Measurements from ENCODE around the gene EIF4G1.
A peak's percentile ranks its signal among the peaks of the same experiment; 100 is the strongest.

EIF4G1 gene

DNA sequence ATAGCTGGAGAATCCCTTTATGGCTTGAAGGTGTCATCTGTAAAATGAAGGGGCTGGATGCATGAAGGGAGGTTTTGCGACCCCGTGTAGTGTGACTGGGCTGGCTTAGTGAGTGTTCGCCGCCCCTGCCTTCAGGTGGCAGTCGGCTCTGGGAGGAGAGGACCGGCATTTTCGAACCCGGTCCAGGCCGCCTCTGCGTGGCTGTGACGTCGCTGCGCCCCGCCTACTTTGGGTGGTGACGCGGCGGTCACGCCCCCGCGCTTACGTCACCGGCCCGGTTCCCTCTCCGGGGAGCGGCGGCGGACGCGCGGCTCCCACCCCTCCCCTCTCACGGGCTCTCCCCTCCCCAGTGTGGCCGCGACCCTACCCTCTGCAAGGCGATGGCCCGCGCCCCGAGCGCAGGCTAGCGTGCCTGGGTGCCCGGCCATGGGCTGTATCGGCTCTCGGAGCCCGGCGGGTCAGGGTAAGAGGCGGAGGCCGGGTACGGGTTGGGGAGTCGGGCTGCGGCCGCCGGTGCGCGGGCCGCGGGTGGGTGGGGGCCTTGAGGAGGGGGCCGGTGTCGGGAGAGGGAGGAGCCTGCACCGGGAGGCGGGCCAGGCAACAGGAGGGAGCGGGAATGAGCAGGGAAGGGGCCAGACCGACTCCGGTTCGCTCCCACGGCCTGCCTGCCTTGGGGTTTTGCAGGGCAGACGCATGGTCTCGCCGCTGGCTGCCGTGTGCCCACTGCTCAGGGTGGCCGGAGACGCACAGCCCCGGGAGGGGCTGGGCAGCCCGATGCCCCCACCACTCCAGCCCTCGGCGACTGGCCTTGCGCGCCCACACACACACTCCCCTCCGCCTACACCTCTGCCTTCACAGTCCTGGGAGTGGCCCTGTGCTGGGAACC is 21.5 kb downstream of the EIF4G1 start:
- Histone ChIP-seq H3K9me3 (ENCODE audit: low read length) (no peaks in the 10 kb centered on the region), H3K4me2 (ENCODE audit: low read length) (peak overlapping the region; percentile 72), H3K27me3 (ENCODE audit: insufficient read depth, low read length) (no peaks in the 10 kb centered on the region), H3K27ac (ENCODE audit: low read depth, low read length, poor library complexity, severe bottlenecking) (peak overlapping the region; percentile 57), H3K9me2 (ENCODE audit: low read depth, low read length) (no peaks in the 10 kb centered on the region), H3K79me2 (ENCODE audit: insufficient read depth, low read length) (no peaks in the 10 kb centered on the region), H3K4me3 (ENCODE audit: low read depth, low read length, poor library complexity, severe bottlenecking) (peak overlapping the region; percentile 66), H2AFZ (ENCODE audit: low read length) (no peak overlapping the region), H4K20me1 (ENCODE audit: insufficient read depth, low read length) (no peaks in the 10 kb centered on the region), H3K4me1 (ENCODE audit: insufficient read depth, low read length, severe bottlenecking) (peaks cover 16% of the 10 kb centered on the region), H3K36me3 (ENCODE audit: insufficient read depth, low read length) (peaks cover 46% of the 10 kb centered on the region), H3K9ac (ENCODE audit: low read length) (peak overlapping the region; percentile 63), H3F3A (ENCODE audit: insufficient read depth, low read length) (peaks cover 19% of the 10 kb centered on the region; the same call in 1 of the 2 replicates)
- TF ChIP-seq EZH2 (IDR thresholded peaks at IDR 0.05; ENCODE audit: borderline replicate concordance, low read length): no peak
- TF ChIP-seq, protein P1, sequence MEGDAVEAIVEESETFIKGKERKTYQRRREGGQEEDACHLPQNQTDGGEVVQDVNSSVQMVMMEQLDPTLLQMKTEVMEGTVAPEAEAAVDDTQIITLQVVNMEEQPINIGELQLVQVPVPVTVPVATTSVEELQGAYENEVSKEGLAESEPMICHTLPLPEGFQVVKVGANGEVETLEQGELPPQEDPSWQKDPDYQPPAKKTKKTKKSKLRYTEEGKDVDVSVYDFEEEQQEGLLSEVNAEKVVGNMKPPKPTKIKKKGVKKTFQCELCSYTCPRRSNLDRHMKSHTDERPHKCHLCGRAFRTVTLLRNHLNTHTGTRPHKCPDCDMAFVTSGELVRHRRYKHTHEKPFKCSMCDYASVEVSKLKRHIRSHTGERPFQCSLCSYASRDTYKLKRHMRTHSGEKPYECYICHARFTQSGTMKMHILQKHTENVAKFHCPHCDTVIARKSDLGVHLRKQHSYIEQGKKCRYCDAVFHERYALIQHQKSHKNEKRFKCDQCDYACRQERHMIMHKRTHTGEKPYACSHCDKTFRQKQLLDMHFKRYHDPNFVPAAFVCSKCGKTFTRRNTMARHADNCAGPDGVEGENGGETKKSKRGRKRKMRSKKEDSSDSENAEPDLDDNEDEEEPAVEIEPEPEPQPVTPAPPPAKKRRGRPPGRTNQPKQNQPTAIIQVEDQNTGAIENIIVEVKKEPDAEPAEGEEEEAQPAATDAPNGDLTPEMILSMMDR (IDR thresholded peaks at IDR 0.05; ENCODE audit: low read length): peak; percentile 5; the same call in 1 of the 2 replicates

DNA sequence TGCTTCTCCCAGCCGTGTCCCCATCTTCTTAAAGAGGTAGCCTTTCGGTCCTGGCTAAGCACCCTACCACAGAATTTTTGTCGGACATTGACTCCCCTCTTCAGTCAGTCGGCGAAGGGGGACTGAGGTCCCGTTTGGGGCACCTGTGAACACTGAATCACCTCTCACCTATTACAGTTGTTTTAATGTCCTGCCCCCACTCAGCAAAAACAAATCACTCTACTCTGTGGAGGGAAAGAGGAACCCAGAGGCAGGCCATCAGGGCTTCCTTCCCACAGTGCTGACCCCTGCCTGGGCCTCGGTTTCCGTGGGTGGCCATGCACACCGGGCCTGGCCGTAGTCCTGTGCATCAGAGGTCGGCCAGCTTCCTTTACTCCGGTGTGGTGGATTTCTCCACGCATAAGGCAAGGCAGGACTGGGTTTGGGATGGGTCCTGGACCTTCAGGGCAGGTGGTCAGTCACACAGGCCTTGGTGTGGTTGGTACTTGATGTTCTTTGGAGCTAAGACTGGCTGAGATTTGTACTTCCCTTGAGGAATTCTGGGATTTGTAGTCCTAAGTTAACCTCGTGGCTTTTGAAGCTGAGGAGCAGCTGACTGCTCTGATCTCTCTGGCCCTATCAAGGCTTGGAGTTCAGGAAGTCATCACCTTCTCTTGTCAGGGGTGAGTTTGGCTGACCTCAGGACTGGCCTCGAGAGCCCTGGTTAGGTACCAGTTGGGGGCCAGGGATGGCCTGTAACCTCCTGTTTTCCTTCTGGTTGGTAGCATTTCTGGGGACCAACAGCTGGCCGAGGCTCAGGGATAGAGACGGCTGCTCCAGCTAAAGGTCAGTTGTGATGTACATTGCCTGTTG is 22.4 kb downstream of the EIF4G1 start:
- Histone ChIP-seq H3K4me2 (ENCODE audit: low read length) (peak overlapping the region; percentile 72), H4K20me1 (ENCODE audit: insufficient read depth, low read length) (no peaks in the 10 kb centered on the region), H3K9me2 (ENCODE audit: low read depth, low read length) (no peaks in the 10 kb centered on the region), H2AFZ (ENCODE audit: low read length) (no peak overlapping the region), H3K9ac (ENCODE audit: low read length) (peak overlapping the region; percentile 63), H3K4me1 (ENCODE audit: insufficient read depth, low read length, severe bottlenecking) (peaks cover 16% of the 10 kb centered on the region), H3K79me2 (ENCODE audit: insufficient read depth, low read length) (no peaks in the 10 kb centered on the region), H3K27me3 (ENCODE audit: insufficient read depth, low read length) (no peaks in the 10 kb centered on the region), H3K4me3 (ENCODE audit: low read depth, low read length, poor library complexity, severe bottlenecking) (peak overlapping the region; percentile 66), H3K27ac (ENCODE audit: low read depth, low read length, poor library complexity, severe bottlenecking) (no peak overlapping the region), H3K9me3 (ENCODE audit: low read length) (no peaks in the 10 kb centered on the region), H3F3A (ENCODE audit: insufficient read depth, low read length) (peaks cover 19% of the 10 kb centered on the region; the same call in 1 of the 2 replicates), H3K36me3 (ENCODE audit: insufficient read depth, low read length) (peaks cover 37% of the 10 kb centered on the region)
- TF ChIP-seq, protein P1 (IDR thresholded peaks at IDR 0.05; ENCODE audit: low read length): no peak
- no peak for TF ChIP-seq EZH2 (IDR thresholded peaks at IDR 0.05; ENCODE audit: borderline replicate concordance, low read length)

DNA sequence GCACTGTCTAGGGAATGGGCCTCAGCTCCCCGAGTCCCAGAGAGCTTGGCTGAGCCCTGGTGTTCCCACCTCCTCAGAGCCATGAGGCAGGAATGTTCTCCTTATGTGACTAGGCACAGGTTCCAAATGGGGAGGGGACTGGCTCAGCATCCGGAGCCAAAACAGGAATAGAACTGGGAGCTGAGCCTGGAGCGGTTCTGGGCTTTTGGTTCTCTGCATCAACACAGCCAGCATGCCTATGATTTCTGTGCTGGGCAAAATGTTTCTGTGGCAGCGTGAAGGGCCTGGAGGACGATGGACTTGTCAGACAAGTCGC is 23.0 kb downstream of the EIF4G1 start, which contains the start of gene FAM131A:
Gene FAM131A, plus strand, starts transcription at position 202 of the 316 bp plus-strand sequence. Its CDS starts 31 bp downstream, at position 233.
- Histone ChIP-seq H4K20me1 (ENCODE audit: insufficient read depth, low read length) (no peaks in the 10 kb centered on the region), H2AFZ (ENCODE audit: low read length) (no peak within 1 kb of the TSS), H3K4me1 (ENCODE audit: insufficient read depth, low read length, severe bottlenecking) (peaks cover 16% of the 10 kb centered on the region), H3K4me3 (ENCODE audit: low read depth, low read length, poor library complexity, severe bottlenecking) (peak within 1 kb of the TSS; percentile 66), H3K4me2 (ENCODE audit: low read length) (peak within 1 kb of the TSS; percentile 72), H3K36me3 (ENCODE audit: insufficient read depth, low read length) (peaks cover 32% of the 10 kb centered on the region), H3K9me3 (ENCODE audit: low read length) (no peaks in the 10 kb centered on the region), H3K9me2 (ENCODE audit: low read depth, low read length) (no peaks in the 10 kb centered on the region), H3K27ac (ENCODE audit: low read depth, low read length, poor library complexity, severe bottlenecking) (no peak within 1 kb of the TSS), H3K27me3 (ENCODE audit: insufficient read depth, low read length) (no peaks in the 10 kb centered on the region), H3K9ac (ENCODE audit: low read length) (peak within 1 kb of the TSS; percentile 63; the same call in 1 of the 2 replicates), H3K79me2 (ENCODE audit: insufficient read depth, low read length) (no peaks in the 10 kb centered on the region), H3F3A (ENCODE audit: insufficient read depth, low read length) (peaks cover 19% of the 10 kb centered on the region; the same call in 1 of the 2 replicates)
- TF ChIP-seq EZH2 (IDR thresholded peaks at IDR 0.05; ENCODE audit: borderline replicate concordance, low read length): no peak
- TF ChIP-seq, protein P1 (IDR thresholded peaks at IDR 0.05; ENCODE audit: low read length): no peak

Data from OCI-LY1 (cell line).